SK-N-SH (cell line): ENCODE data around the gene KRT4. TPM values are rescaled to one million over a fixed set of nuclear protein-coding genes. Genes with fewer than 3 reads are reported as not detected.

ENCODE experiments used
- CTCF ChIA-PET: fragments of 300-600, 350-600 bp; formaldehyde crosslinking; extraction: SDS; loops from one replicate; lab custom pipeline; 2021; lab: Yijun Ruan, JAX
- POLR2A ChIA-PET: fragments of 350-600 bp; sonication (Branson Sonifier 250); formaldehyde crosslinking; extraction: SDS; loops from one replicate; lab custom pipeline; 2020; ENCODE audit warnings: antibody characterized with exemption, inconsistent platforms; lab: Yijun Ruan, JAX
- DNase-seq: peaks from one replicate; pipeline ENCODE4 v3.0.0; 2012
- H2AFZ ChIP-seq: fragments of 200-600 bp; sonication (generic); 2 replicates; pipeline ENCODE4 v1.8.1; 2016; ENCODE audit warnings: antibody characterized with exemption, mild to moderate bottlenecking, low read depth
- H3F3A ChIP-seq: fragments of 200-600 bp; sonication (generic); replicated peaks from 2 replicates; pipeline ENCODE3; 2016; ENCODE audit warnings: antibody characterized with exemption, mild to moderate bottlenecking; ENCODE audit not compliant: insufficient read depth
- H3K27ac ChIP-seq, 2 experiments: fragments of 200-500 bp in 1 of 2; fragments of 200-600 bp in 1 of 2; sonication (Bioruptor generic) in 1 of 2; sonication (generic), shearing (Covaris generic) in 1 of 2; 2 replicates each; pipeline versions ENCODE4 v1.5.1 to v1.6.1; 2014 to 2016; ENCODE audit warnings: low read depth in 2 of 2, inconsistent platforms in 1 of 2, low read length in 1 of 2, mild to moderate bottlenecking in 1 of 2, mixed read lengths in 1 of 2
- H3K27me3 ChIP-seq: fragments of 200-600 bp; sonication (generic), shearing (Covaris generic); 2 replicates; pipeline ENCODE4 v1.6.1; 2016; ENCODE audit warnings: mixed run types; ENCODE audit not compliant: insufficient read depth
- H3K36me3 ChIP-seq, 2 experiments: fragments of 200-500 bp in 1 of 2; fragments of 200-600 bp in 1 of 2; sonication (Bioruptor generic) in 1 of 2; sonication (generic) in 1 of 2; replicated peaks in 1 of 2; 2 replicates each; pipeline versions ENCODE3 to v1.5.1; 2014 to 2016; ENCODE audit warnings: low read length in 1 of 2, mild to moderate bottlenecking in 1 of 2; ENCODE audit not compliant: insufficient read depth in 2 of 2, control insufficient read depth in 1 of 2
- H3K4me1 ChIP-seq, 2 experiments: fragments of 200-500 bp in 1 of 2; fragments of 200-600 bp in 1 of 2; sonication (Bioruptor generic) in 1 of 2; sonication (generic), shearing (Covaris generic) in 1 of 2; 2 replicates each; pipeline versions ENCODE4 v1.5.1 to v1.6.1; 2014 to 2016; ENCODE audit warnings: low read depth in 1 of 2, low read length in 1 of 2, mixed run types in 1 of 2; ENCODE audit not compliant: insufficient read depth in 2 of 2, control insufficient read depth in 1 of 2
- H3K4me2 ChIP-seq: fragments of 200-600 bp; sonication (generic), shearing (Covaris generic); 2 replicates; pipeline ENCODE4 v1.6.1; 2017; ENCODE audit warnings: mixed run types
- H3K4me3 ChIP-seq, 2 experiments: fragments of 200-500 bp in 1 of 2; fragments of 200-600 bp in 1 of 2; sonication (Bioruptor generic) in 1 of 2; sonication (generic), shearing (Covaris generic) in 1 of 2; 2 replicates each; pipeline versions ENCODE4 v1.5.1 to v1.8.1; 2014 to 2016; ENCODE audit warnings: low read depth in 2 of 2, inconsistent platforms in 1 of 2, low read length in 1 of 2, mild to moderate bottlenecking in 1 of 2, mixed read lengths in 1 of 2, moderate library complexity in 1 of 2
- H3K79me2 ChIP-seq: fragments of 200-600 bp; sonication (generic); 2 replicates; pipeline ENCODE4 v1.8.1; 2017; ENCODE audit warnings: mild to moderate bottlenecking; ENCODE audit not compliant: insufficient read depth
- H3K9ac ChIP-seq: fragments of 200-600 bp; sonication (generic); 2 replicates; pipeline ENCODE4 v1.6.1; 2017; ENCODE audit warnings: mixed run types
- H3K9me2 ChIP-seq: fragments of 200-600 bp; sonication (generic); 2 replicates; pipeline ENCODE4 v1.6.1; 2017; ENCODE audit warnings: mixed run types
- H3K9me3 ChIP-seq: fragments of 200-600 bp; sonication (generic); 2 replicates; pipeline ENCODE4 v1.6.1; 2017; ENCODE audit warnings: mixed run types, mild to moderate bottlenecking, moderate library complexity
- H4K20me1 ChIP-seq: fragments of 200-600 bp; sonication (generic); 2 replicates; pipeline ENCODE4 v1.6.1; 2017; ENCODE audit warnings: mild to moderate bottlenecking, mixed run types; ENCODE audit not compliant: insufficient read depth
- CHD2 ChIP-seq: fragments of 150-350 bp; IDR thresholded peaks from 2 replicates; pipeline ENCODE4 v1.6.1; 2018; ENCODE audit warnings: low read length; ENCODE audit not compliant: partially characterized antibody
- ELF1 ChIP-seq: IDR thresholded peaks from 2 replicates; pipeline ENCODE4 v1.4.0; 2012
- EZH2phosphoT487 ChIP-seq: fragments of 200-600 bp; sonication (generic); IDR thresholded peaks from 2 replicates; pipeline ENCODE4 v1.6.1; 2017; ENCODE audit warnings: low read depth, mixed run types, mild to moderate bottlenecking, antibody characterized with exemption, moderate library complexity, borderline replicate concordance
- FOSL2 ChIP-seq: IDR thresholded peaks from 2 replicates; pipeline ENCODE4 v1.4.0; 2012; ENCODE audit warnings: low read depth, mild to moderate bottlenecking, moderate library complexity, borderline replicate concordance
- GATA2 ChIP-seq: sonication (generic); formaldehyde crosslinking; IDR thresholded peaks from 2 replicates; pipeline ENCODE4 v1.5.0; 2020; ENCODE audit warnings: mild to moderate bottlenecking, missing genetic modification reagents
- MEF2A ChIP-seq: IDR thresholded peaks from 2 replicates; pipeline ENCODE4 v1.4.0; 2012; ENCODE audit warnings: low read depth, borderline replicate concordance
- NRF1 ChIP-seq: IDR thresholded peaks from 2 replicates; pipeline ENCODE4 v1.6.1; 2012; ENCODE audit warnings: low read depth, mild to moderate bottlenecking, low read length
- PBX3 ChIP-seq: IDR thresholded peaks from 2 replicates; pipeline ENCODE4; 2012
- POLR2AphosphoS5 ChIP-seq: IDR thresholded peaks from 2 replicates; pipeline ENCODE4 v1.6.1; 2012; ENCODE audit warnings: low read depth, low read length
- RCOR1 ChIP-seq: fragments of 150-350 bp; IDR thresholded peaks from 2 replicates; pipeline ENCODE4 v1.6.1; 2017; ENCODE audit warnings: antibody characterized with exemption, low read length
- RFX5 ChIP-seq: IDR thresholded peaks from 2 replicates; pipeline ENCODE4 v1.6.1; 2012; ENCODE audit warnings: mild to moderate bottlenecking, improper control_type of control experiment, low read length
- RXRA ChIP-seq: IDR thresholded peaks from 2 replicates; pipeline ENCODE4 v1.4.0; 2012; ENCODE audit warnings: low read depth, mild to moderate bottlenecking, borderline replicate concordance
- SIN3A ChIP-seq: IDR thresholded peaks from 2 replicates; pipeline ENCODE4 v1.6.1; 2012; ENCODE audit warnings: low read depth, mild to moderate bottlenecking, low read length, moderate library complexity, borderline replicate concordance
- TCF12 ChIP-seq: IDR thresholded peaks from 2 replicates; pipeline ENCODE4 v1.4.0; 2012
- USF2 ChIP-seq: fragments of 150-350 bp; IDR thresholded peaks from 2 replicates; pipeline ENCODE4 v1.6.1; 2017; ENCODE audit warnings: antibody characterized with exemption, low read length, low read depth, borderline replicate concordance
- WGBS: methylation state at CpG from one replicate; pipeline ENCODE4 v1.1.6; 2017; ENCODE audit warnings: low lambda C conversion rate; 5-methylcytosine and 5-hydroxymethylcytosine counted together
- polyA plus RNA-seq, 3 experiments: library from polyadenylated mRNA; depleted of rRNA; stranded (reverse); fragments of >200 nt; gene quantifications; 2 replicates each; pipeline ENCODE4 v1.2.3, GENCODE V29; 2012
- TF ChIP-seq, protein P1 (sequence below): IDR thresholded peaks from 2 replicates; pipeline ENCODE4 v1.6.1; 2012; ENCODE audit warnings: mild to moderate bottlenecking, low read depth, low read length, moderate library complexity
- TF ChIP-seq, protein P2 (sequence below): fragments of 200-600 bp; sonication (generic); IDR thresholded peaks from 2 replicates; pipeline ENCODE4 v1.6.1; 2017; ENCODE audit warnings: antibody characterized with exemption, mild to moderate bottlenecking, moderate library complexity

The KRT4 gene
- polyA plus RNA-seq, 1 of the 3 experiments (the other 2 are of a cell fraction), result not detected

GRCh38 chr12:52833922-52834726 is 20.2 kb upstream of the KRT4 start, which contains the start of gene KRT79:
Gene KRT79, minus strand, starts transcription at chr12:52834311. Its CDS starts 51 bp downstream, at chr12:52834260.
- CTCF ChIA-PET, result interaction anchor here (0.9 to 1.0 kb wide), 2 partner anchors 32 to 462 kb away, joined by 3 read pairs; no protein-coding TSS in a partner anchor
- no peak within 1 kb of the TSS for H3K9ac ChIP-seq
- TF ChIP-seq EZH2phosphoT487 (no peak), USF2 (no peak), CHD2 (no peak), TCF12 (no peak), POLR2AphosphoS5 (no peak), SIN3A (no peak), MEF2A (no peak), NRF1 (no peak), RFX5 (no peak), RCOR1 (no peak), PBX3 (no peak), RXRA (no peak)

GRCh38 chr12:52832985-52833905 is 19.3 kb upstream of the KRT4 start:
- Histone ChIP-seq H3K4me3 (no peak overlapping the region), H3F3A (no peaks in the 10 kb centered on the region), H3K27me3 (peaks cover 24% of the 10 kb centered on the region; the same call in 1 of the 2 replicates), H3K9me3 (no peaks in the 10 kb centered on the region), H3K4me1 (peaks cover 0 to 9% of the 10 kb centered on the region in 2 experiments; a peak in 1 of 4 replicates), H3K79me2 (no peaks in the 10 kb centered on the region), H2AFZ (no peak overlapping the region), H3K9me2 (no peaks in the 10 kb centered on the region), H3K9ac (no peak overlapping the region), H4K20me1 (no peaks in the 10 kb centered on the region), H3K27ac (no peak overlapping the region), H3K36me3 (no peaks in the 10 kb centered on the region), H3K4me2 (no peak overlapping the region)
- ChIA-PET POLR2A (no interaction called here), CTCF (interaction anchor here (0.9 to 1.0 kb wide), 3 partner anchors 32 to 461 kb away, joined by 3 to 5 read pairs (median 3); no protein-coding TSS in a partner anchor)
- no peak for DNase-seq
- WGBS, result 64% methylated on average over 17 of the region's 20 CpGs
- TF ChIP-seq, protein P1, sequence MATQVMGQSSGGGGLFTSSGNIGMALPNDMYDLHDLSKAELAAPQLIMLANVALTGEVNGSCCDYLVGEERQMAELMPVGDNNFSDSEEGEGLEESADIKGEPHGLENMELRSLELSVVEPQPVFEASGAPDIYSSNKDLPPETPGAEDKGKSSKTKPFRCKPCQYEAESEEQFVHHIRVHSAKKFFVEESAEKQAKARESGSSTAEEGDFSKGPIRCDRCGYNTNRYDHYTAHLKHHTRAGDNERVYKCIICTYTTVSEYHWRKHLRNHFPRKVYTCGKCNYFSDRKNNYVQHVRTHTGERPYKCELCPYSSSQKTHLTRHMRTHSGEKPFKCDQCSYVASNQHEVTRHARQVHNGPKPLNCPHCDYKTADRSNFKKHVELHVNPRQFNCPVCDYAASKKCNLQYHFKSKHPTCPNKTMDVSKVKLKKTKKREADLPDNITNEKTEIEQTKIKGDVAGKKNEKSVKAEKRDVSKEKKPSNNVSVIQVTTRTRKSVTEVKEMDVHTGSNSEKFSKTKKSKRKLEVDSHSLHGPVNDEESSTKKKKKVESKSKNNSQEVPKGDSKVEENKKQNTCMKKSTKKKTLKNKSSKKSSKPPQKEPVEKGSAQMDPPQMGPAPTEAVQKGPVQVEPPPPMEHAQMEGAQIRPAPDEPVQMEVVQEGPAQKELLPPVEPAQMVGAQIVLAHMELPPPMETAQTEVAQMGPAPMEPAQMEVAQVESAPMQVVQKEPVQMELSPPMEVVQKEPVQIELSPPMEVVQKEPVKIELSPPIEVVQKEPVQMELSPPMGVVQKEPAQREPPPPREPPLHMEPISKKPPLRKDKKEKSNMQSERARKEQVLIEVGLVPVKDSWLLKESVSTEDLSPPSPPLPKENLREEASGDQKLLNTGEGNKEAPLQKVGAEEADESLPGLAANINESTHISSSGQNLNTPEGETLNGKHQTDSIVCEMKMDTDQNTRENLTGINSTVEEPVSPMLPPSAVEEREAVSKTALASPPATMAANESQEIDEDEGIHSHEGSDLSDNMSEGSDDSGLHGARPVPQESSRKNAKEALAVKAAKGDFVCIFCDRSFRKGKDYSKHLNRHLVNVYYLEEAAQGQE, result no peak
- TF ChIP-seq FOSL2 (no peak), GATA2 (no peak), ELF1 (no peak)
- TF ChIP-seq, protein P2, sequence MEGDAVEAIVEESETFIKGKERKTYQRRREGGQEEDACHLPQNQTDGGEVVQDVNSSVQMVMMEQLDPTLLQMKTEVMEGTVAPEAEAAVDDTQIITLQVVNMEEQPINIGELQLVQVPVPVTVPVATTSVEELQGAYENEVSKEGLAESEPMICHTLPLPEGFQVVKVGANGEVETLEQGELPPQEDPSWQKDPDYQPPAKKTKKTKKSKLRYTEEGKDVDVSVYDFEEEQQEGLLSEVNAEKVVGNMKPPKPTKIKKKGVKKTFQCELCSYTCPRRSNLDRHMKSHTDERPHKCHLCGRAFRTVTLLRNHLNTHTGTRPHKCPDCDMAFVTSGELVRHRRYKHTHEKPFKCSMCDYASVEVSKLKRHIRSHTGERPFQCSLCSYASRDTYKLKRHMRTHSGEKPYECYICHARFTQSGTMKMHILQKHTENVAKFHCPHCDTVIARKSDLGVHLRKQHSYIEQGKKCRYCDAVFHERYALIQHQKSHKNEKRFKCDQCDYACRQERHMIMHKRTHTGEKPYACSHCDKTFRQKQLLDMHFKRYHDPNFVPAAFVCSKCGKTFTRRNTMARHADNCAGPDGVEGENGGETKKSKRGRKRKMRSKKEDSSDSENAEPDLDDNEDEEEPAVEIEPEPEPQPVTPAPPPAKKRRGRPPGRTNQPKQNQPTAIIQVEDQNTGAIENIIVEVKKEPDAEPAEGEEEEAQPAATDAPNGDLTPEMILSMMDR, result no peak

More at GRCh38 chr12:52833922-52834726, 20.2 kb upstream of the KRT4 start, which contains the start of gene KRT79:
- Histone ChIP-seq H3K4me3 (no peak within 1 kb of the TSS), H3K27ac (no peak within 1 kb of the TSS), H3K9me3 (no peaks in the 10 kb centered on the region), H2AFZ (no peak within 1 kb of the TSS), H3F3A (no peaks in the 10 kb centered on the region), H3K36me3 (no peaks in the 10 kb centered on the region), H3K4me2 (no peak within 1 kb of the TSS), H3K27me3 (peaks cover 24% of the 10 kb centered on the region; the same call in 1 of the 2 replicates), H3K4me1 (peaks cover 0 to 9% of the 10 kb centered on the region in 2 experiments; a peak in 1 of 4 replicates), H3K9me2 (no peaks in the 10 kb centered on the region), H4K20me1 (no peaks in the 10 kb centered on the region), H3K79me2 (no peaks in the 10 kb centered on the region)
- WGBS, result 49% methylated on average over 14 of the region's 22 CpGs
- no peak for DNase-seq
- POLR2A ChIA-PET, result no interaction called here
